HK-2 (cell line): ENCODE results near the gene CABLES1.
"Not testable (repeated sequence)": the region's sequence is repeated elsewhere in the genome, so short reads cannot be mapped to it uniquely, and the experiment has no call there.

Source experiments
- DNase-seq: peaks from one replicate; pipeline ENCODE4 v3.0.0-alpha.2; 2018; ENCODE audit not compliant: unreplicated experiment

Gene CABLES1

DNA sequence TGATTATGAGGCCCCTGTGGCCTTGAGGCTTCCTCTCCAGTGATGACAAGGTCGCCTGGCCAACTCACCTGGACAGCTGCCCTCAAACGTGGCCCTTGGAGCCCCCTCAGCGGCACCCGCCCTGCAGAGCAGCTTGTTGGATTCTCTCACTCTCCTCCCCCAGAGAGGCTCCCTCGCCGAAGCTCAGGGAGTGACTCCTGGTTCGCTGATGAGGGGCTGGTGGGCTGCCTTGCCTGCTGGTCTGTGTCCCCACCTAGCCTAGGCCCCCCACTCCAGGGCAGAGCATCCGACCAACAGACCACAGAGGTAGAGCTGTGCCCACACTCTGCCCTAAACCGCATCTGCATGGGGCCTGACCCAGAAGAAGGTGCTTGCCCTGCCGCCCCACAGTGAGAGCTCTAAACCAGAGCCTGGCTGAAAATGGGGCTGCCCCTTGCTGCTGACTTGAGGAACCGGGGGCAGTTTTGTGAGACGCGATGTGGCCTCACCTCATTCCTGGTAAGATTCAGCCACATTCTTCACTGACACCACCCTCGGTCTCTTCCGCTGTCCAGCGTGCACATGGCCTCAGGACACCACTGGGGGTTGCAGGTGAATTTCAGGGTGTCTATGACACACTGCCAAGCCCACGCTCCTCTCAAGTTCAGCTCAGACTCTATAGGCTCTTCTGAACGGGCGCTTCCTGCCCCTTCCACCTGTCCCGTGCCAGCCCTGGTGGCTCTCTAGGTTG lies 131.6 kb downstream of the CABLES1 start:
- DNase-seq, result no peak

DNA sequence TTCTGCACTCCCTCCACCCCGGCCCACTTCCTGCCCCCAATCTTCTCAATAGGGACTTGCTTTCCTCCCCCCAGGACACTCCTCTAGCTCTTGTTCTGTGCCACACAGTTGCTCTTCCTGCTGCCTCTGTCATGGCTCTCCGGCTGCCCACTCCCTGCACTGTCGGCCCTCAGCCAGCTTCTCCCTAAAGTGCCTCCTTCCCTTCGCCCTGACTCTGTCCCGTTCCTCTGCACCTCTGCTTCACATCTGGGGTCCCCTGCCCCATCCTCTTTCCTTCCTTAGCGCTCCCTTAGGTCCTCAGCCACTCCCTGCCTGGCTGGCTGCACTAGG lies 132.1 kb downstream of the CABLES1 start:
- no peak for DNase-seq

DNA sequence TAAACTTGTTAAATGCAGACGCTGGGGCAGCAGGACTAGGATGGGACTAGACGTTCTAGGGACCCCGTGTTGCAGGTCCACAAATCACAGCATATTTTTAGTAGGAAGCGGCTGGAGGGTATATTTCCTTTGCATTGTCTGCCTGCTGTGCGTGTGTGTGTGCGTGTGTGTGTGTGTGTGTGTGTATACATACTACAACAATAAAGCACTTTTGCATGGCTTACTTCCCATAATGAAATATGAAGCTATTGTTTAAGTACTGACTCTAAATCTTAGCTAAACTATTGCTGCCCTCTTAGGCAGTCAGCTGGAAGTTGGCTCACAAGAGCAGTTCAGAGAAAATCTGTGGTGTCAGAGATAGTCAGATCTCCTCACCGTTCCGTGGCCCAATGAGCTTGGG lies 133.4 kb downstream of the CABLES1 start:
- DNase-seq, result no peak

DNA sequence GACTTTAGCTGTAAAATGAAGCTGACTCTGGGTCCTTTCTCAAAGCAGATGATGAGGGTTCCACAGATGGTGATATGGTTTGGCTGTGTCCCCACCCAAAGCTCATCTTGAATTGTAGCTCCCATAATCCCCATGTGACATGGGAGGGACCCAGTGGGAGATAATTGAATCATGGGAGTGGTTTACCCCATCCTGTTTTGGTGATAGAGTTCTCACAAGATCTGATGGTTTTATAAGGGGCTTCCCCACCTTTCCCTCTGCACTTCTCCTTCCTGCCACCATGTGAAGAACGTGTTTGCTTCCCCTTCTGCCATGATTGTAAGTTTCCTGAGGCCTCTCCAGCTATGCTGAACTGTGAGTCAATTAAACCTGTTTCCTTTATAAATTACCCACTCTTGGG lies 133.8 kb downstream of the CABLES1 start:
- DNase-seq, result not testable (repeated sequence)

DNA sequence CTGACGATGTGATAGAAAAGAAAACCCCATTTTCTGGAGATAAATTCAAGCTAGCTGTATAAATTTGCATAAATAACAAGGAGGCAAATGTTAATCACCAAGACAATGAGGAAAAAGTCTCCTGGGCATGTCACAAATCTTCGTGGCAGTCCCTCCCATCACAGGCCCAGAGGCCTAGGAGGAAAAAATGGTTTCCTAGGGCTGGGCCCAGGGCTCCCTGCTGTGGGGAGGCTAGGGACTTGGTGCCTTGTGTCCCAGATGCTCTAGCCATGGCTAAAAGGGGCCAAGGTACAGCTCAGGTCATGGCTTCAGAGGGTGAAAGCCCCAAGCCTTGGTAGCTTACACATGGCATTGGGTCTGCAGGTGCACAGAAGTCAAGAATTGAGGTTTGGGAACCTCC lies 134.6 kb downstream of the CABLES1 start:
- DNase-seq, result no peak

DNA sequence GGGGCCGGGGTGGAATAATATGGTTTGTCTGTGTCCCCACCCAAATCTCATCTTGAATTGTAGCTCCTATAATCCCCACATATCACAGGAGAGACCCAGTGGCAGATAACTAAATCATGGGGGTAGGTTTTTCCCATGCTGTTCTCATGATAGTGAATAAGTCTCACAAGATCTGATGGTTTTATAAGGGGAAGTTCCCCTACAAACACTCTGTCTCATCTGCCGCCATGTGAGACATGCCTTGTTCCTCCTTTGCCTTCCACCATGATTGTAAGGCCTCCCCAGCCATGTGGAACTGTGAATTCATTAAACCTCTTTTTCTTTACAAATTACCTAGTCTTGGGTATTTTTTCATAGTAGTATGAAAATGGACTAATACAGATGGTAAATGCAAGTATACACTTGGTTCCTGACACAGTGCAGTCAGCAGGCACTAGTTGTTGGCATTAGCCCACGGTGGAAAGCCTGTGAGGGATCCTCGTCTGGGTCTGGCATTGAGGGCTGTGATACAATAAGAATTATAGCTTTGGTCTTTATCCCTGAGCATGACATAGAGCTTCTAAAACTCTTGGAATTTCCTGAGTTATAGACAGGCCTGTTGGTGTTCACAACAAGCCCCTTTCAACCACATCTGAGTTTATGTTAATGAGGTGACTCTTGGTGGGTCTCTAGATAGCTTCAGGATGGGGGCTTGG lies 135.8 kb downstream of the CABLES1 start:
- DNase-seq, result no peak

DNA sequence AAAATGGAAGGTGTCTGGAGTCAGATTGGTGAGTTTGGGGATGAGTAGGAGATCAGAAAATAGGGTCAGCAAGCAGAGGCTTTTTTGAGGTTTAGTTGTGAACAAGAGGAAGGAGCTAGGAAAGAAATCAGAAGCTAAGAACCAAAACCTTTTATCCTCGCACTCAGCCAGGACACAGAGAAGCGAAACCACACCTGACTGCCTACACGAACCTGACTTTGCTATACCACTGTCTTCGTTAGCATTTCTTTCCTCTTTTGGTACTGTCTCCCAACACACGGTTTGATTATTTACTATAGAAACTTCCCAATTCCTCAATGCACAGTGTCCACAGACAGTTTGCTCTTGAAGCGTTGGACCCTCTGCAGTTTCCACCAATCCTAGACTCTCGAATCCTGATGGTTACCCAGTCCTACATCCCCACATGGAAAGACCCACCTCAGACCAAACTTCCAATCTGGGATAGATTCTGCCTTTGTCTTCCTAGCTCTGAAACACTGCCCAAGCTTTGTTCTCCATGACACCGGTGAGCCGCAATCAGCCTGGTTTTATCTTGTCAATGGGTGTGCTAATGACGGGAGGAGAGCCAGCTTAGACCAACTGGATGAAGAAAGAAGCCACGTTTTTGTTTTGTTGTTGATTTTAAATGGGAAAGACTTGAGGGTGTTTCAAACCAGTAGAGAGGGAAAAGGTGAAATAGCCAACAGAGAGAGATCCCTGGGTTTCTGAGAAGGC lies 137.4 kb downstream of the CABLES1 start:
- no peak for DNase-seq

DNA sequence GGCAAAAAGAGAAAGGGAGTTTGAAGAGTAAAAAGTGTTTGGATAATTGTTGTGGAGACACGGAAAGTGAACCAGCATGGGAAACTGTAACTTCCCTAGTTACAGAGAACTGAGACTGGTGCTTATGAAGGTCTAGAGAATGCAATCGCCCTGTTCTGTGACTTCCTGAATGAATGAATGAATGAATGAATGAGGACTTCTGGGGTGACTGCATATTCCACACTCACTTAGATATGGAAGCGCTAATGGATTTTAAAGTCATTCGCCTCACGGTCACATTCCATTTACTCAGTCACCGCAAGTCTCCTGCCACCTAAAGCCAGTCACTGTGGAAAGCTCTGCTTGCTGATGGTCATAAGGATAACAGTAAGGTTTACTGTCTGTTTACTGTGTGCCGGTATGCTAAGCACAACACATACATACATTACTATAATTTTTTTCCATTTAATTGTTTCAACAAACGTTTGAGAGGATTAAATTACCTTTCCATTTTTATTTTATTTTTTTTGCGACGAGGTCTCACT lies 138.2 kb downstream of the CABLES1 start:
- no peak for DNase-seq

DNA sequence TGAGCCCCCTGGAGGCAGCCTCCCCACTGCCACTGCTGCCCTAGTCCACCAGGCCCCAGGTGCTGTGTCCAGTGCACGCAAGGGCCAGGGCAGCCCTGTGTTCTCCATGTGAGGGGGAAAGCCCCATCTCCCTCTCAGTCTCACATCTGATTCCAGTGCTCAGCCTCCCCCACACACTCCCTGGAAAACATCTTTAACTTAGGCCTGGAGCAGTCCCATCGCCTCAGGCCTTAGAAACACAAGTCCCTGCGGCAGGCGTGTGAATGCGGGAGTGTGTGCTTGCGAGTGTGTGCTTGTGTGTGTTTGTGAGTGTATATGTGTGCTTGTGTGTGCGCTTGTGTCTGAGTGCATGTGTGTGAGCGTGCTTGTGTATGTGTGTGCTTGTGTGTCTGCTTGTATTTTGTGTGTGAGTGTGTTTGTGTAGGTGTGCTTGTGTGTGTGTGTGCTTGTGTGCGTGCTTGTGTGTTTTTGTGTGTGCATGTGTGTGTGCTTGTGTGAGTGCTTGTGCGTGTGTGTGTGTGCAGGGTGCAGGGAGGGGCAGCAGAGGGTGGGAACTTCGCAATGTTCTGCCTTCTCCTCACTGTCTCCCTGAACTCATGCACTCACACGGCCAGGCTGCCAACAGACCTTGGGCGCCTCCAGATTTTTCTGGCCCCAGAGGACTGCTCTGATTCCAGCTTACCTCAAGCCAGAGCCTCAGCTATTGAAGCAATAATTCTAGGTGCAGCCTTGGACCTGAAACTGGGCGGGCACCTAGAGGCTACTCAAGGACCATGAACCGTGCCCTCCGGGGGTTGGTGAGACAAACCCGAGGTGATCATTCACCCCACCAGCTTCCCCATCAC lies 139.6 kb downstream of the CABLES1 start:
- no peak for DNase-seq

DNA sequence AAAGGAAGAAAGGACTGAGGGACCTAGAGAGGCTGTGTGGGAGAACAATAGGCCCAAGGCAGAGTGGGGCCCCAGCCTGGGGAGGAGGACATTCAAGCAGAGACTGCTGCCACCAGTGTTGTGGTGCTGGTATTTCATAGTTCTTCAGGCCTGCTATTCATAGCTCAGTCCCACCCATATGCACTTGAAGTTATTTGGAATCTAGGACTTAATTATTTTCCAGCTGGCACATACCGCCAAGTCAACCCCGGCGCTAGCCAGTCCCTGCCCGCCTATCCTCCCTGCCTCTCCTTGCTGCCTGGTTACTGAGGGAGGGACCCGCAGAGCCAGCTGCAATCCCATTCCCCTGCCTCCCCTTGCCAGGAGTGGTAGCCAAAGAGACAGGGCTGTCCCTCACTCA lies 141.2 kb downstream of the CABLES1 start:
- DNase-seq, result no peak

DNA sequence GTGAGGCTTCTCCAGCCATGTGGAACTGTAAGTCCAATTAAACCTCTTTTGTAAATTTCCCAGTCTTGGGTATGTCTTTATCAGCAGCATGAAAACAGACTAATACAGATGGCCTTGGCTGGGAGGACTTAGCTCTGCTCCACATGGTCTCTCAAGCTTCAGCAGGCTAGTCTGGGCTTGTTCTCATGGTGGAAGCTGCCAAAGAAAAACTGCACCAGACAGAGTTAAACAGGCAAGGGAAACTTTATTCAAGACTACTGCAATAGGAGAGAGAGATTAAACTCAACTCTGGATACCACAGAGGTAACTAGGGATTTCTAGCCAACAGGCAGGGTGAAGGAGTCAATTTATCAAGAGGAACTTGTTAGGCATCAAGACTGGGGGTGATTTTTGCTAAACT lies 142.1 kb downstream of the CABLES1 start:
- no peak for DNase-seq

DNA sequence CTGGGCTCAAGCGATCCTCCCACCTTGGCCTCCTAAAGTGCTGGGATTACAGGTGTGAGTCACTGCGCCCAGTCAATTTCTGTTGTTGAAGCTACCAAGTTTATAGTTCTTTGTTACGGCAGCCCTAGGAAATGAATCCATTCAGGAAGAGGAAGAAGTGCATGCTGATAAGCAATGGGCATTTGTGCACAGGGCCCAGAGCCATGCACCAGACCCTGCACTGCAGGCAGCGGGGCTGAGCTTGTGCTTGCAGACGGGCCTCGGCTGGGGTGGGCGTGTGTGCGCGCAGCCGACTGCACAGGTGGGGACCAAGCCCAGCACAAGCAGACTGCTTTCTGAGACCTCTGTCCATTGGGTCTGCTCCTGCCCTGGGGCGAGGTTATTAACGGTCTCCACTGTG lies 144.6 kb downstream of the CABLES1 start:
- DNase-seq, result no peak

DNA sequence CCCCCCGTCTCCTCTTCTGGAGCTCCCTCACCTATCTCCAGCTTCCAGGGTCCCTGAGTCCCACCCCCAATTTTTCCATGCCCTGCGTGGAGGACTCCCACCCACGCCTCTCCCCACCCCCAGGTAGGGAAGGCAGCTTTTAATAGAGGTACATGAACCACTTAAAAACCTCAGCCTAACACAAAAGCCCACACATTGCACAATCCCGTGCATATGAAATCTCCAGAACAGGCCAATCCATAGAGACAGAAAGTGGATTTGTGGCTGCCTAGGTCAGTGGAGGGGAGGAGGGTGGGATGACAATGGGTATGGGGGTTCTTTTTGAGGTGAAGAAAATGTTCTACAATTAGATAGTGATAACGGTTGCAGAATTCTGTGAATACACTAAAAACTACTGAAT lies 145.6 kb downstream of the CABLES1 start:
- no peak for DNase-seq

DNA sequence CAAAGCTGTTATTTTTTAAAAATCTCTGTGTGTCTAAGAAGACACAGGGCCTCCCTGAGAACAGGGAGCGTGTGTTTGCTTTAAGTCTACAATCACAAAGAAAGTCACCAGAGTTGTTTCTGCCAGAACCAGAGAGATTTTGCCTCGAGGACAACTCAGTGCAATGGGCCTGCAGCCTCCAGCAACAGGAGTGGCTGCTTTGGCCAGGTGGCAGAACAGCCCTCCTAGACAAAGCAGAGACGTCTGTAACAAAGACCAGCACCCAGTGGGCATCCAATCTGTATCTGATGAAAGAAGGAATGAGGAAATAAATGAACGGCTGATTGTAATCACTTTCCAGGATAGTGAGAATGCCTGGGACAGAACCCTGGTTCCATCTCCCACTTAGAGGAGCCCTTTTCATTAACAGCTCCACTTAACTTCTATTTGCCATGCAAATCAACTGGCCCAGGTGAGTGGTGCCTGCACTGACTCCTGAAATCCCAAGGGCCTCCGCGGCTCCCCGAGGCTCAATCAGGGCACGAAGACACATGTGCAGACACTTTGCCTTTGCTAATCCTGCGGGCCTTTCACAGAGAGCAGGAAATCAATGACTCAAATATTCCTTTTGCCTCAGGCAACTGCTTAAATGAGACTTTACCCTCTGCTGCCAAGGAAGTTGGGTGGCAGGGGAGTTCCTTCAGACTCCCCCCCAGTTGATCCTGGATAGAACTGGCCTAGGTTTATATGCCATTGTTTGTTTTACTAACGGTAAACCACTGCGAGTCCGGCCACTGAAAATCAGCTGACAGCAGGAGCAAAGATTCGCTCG lies 146.5 kb downstream of the CABLES1 start:
- DNase-seq, result no peak

DNA sequence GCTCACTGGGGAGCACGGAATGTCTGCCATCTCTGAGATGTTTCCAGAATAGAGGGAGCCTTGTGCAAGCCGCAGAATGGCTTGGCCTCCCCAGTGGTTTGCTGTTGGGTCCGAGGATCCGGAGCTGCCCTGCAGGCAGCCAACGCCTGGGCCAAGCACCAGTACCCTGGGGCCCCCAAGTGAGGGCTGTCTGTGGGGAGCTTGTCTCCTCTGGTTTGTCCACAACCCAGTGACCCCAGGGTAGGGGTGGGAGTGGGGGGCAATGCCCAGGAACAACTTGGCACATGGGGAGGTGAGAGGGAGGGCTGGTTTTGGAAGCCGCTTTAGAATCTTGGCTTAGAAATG lies 147.1 kb downstream of the CABLES1 start:
- DNase-seq, result no peak

DNA sequence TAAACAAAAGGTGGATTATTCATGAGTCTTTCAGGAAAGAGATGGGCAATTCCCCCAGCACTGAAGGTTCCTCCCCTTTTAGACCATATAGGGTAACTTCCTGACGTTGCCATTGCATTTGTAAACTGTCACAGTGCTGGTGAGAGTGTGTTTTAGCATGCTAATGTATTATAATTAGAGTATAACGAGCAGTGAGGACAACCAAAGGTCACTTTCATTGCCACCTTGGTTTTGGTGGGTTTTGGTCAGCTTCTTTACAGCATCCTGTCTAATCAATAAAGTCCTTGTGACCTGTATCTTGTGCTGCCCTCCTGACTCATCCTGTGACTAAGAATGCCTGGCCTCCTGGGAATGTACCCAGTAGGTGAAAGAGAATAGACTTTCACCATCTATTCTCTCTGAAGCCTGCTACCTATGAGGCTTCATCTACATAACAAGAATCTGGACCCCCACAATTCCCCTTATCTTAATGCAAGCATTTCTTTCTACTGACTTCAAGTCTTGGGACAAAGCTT lies 148.7 kb downstream of the CABLES1 start:
- peak; percentile 36 for DNase-seq

DNA sequence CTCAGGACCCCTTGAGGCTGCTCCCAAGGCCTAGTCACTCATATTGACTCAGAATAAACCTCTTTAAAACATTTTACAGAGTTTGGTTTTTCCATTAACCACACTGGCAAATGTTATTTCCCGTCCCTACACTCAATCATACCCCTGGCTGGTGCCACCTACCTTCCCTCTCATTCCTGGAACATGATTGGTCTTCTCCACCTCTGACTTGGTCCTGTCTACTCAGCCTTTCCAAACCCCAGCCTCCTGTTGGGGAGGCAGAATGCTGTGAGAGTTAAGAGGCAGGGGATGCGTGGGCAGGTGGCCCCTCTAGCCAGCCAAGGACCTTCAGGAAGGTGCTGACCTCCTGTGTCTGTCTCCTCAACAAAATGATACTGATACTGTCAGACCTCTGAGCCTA lies 149.3 kb downstream of the CABLES1 start:
- DNase-seq, result peak; percentile 18

DNA sequence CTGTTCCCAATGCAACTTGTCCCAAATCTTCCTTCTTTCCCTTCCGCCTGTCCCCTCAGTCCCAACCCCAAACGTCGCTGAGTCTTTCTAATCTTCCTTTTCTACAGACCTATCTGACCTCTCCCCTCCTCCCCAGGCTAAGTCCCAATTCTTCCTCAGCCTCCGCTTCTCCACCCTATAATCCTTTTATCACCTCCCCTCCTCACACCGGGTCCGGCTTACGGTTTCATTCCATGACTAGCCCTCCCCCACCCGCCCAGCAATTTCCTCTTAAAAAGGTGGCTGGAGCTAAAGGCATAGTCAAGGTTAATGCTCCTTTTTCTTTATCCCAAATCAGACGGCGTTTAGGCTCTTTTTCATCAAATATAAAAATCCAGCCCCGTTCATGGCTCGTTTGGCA lies 150.3 kb downstream of the CABLES1 start:
- DNase-seq, result not testable (repeated sequence)

DNA sequence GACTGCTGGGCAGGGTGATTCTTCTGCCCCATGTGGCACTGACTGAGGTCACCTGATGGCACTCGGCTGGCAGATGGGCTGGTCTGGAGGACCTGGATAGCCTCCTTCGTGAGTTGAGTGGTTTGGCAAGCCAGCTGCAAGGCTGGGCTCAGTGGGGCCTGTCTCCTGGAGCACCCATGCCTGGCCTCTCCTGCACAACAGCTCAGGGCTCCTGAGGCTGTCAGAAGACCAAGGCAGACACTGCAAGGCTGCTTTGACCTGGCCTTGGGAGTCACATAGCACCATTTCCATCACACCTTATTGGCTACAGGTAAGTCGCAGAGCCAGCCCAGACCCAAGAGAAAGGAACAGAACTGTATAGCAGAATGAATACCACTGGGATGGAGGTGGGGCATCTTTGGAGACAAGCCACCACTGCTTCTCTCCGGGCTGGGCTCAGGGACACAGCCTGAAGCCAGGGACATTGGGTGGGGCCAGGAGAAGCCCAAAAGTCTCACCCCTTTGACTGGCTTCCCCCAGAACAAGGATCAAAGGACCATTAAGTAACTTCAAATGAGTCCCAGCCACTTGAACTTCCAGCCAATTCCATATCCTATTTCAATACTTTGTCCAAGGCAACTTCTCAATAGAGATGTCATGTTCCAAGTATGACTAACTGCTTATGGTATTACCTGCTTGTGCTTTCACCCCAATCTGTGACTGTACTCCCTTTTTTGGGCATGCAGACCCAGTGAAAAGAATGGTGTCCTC lies 156.3 kb downstream of the CABLES1 start:
- no peak for DNase-seq

DNA sequence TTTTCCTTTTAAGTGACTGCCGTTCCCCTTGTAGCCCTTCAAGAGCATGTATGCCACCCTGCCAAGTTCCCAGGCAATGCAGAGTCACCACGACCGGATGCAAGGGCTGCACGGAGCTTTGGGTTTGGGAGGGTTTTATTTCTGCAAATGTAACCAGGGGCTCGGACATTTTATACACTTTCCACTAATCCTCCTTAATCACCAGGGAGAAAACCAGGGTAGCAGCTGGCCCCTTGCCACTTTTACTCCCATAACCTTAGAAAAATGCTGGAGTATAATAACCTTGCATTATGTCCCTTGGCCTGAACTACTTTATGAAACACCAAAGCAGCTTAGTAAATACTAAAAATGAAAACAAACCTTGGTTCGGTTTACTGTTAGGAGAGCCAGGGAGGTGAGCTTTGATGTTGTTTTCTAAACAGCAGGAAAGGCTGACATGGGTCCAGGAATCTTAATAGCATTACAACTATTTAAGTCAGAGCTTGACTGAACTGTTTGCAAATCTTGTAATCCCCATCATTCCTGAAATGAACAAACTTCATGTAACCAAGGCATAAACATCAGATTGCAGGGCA lies 165.0 kb downstream of the CABLES1 start:
- no peak for DNase-seq
